ENCODE results near the gene TNIK.

DNA sequence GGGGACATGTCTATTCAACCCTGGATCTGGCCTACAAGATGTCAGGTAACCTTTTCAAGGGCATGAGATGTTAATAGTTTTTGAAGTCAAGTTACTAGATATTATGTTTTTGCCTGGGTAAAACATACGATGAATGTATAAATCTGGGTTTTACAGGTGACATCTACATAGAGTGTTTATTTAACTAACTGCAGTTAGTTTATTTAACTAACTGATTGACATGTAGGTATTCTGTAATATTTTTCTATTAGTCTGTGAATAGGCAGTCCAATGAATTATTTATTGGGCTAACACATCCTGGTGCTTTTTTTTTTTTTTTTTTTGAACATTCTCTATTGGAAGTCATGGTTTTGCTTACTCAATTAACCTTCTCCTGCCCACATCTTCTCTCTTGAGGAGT, 38.7 kb upstream of the TNIK start:
- TF ChIP-seq, protein P1, sequence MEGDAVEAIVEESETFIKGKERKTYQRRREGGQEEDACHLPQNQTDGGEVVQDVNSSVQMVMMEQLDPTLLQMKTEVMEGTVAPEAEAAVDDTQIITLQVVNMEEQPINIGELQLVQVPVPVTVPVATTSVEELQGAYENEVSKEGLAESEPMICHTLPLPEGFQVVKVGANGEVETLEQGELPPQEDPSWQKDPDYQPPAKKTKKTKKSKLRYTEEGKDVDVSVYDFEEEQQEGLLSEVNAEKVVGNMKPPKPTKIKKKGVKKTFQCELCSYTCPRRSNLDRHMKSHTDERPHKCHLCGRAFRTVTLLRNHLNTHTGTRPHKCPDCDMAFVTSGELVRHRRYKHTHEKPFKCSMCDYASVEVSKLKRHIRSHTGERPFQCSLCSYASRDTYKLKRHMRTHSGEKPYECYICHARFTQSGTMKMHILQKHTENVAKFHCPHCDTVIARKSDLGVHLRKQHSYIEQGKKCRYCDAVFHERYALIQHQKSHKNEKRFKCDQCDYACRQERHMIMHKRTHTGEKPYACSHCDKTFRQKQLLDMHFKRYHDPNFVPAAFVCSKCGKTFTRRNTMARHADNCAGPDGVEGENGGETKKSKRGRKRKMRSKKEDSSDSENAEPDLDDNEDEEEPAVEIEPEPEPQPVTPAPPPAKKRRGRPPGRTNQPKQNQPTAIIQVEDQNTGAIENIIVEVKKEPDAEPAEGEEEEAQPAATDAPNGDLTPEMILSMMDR (CRISPR knock-in tag; IDR thresholded peaks at IDR 0.05) = no peak
- TF ChIP-seq HOXA5 (CRISPR knock-in tag; IDR thresholded peaks at IDR 0.05) (no peak), POLR2AphosphoS5 (IDR thresholded peaks at IDR 0.05; ENCODE audit: low read depth, low read length) (no peak), NCOA2 (CRISPR knock-in tag; IDR thresholded peaks at IDR 0.05) (no peak), ARNT (IDR thresholded peaks at IDR 0.05) (no peak)

All from HepG2 (cell line).